Stimulated activated CD4-positive, alpha-beta T cell treated with anti-CD3 and anti-CD28 coated beads, Interleukin-12 subunit alpha, Interleukin-12 subunit beta, amount 100 ng/mL, for 24 hours (primary cell): ENCODE measurements around the gene KRTAP10-3.
"Not testable (repeated sequence)": the region's sequence is repeated elsewhere in the genome, so short reads cannot be mapped to it uniquely, and the experiment has no call there.

ENCODE experiments used
- DNase-seq, 2 experiments: peaks; one replicate each; pipeline ENCODE4 v3.0.0-alpha.2; 2020; ENCODE audit warnings: low read depth in 2 of 2

Gene KRTAP10-3

GRCh38 chr21:44558695-44559094 lies at the start of gene KRTAP10-3:
Gene KRTAP10-3 (minus strand): TSS chr21:44558795. CDS start chr21:44558715, 80 bp downstream.
- no peak for DNase-seq

- DNase-seq: no peak
Observed at GRCh38 chr21:44606495-44606894, 47.9 kb upstream of the KRTAP10-3 start.

GRCh38 chr21:44603911-44604310 lies 45.3 kb upstream of the KRTAP10-3 start:
- no peak for DNase-seq

GRCh38 chr21:44603109-44603875 lies 44.7 kb upstream of the KRTAP10-3 start:
- no peak for DNase-seq

- no peak for DNase-seq
Observed at GRCh38 chr21:44602463-44602850, 43.9 kb upstream of the KRTAP10-3 start.

GRCh38 chr21:44601596-44602462 lies 43.2 kb upstream of the KRTAP10-3 start:
- no peak for DNase-seq

GRCh38 chr21:44601091-44601490 lies 42.5 kb upstream of the KRTAP10-3 start:
- DNase-seq: not testable (repeated sequence)

- not testable (repeated sequence) for DNase-seq
Observed at GRCh38 chr21:44600118-44600978, 41.8 kb upstream of the KRTAP10-3 start, which contains the start of gene KRTAP10-7. Gene KRTAP10-7 (plus strand): TSS chr21:44600597. CDS start chr21:44600622, 25 bp downstream.

GRCh38 chr21:44599264-44600029 lies 40.9 kb upstream of the KRTAP10-3 start:
- no peak for DNase-seq

- DNase-seq: no peak
Observed at GRCh38 chr21:44598061-44598460, 39.5 kb upstream of the KRTAP10-3 start.

GRCh38 chr21:44596068-44596725 lies 37.6 kb upstream of the KRTAP10-3 start:
- no peak for DNase-seq

GRCh38 chr21:44595524-44595923 lies 36.9 kb upstream of the KRTAP10-3 start:
- no peak for DNase-seq

GRCh38 chr21:44594406-44594916 lies 35.9 kb upstream of the KRTAP10-3 start:
- DNase-seq: no peak

GRCh38 chr21:44593598-44594405 lies 35.2 kb upstream of the KRTAP10-3 start:
- DNase-seq: no peak

- DNase-seq: no peak
Observed at GRCh38 chr21:44592446-44593311, 34.1 kb upstream of the KRTAP10-3 start, which contains the start of gene KRTAP10-6. Gene KRTAP10-6 (minus strand): TSS chr21:44592505. CDS start chr21:44592484, 21 bp downstream.

- not testable (repeated sequence) for DNase-seq
Observed at GRCh38 chr21:44591801-44592130, 33.2 kb upstream of the KRTAP10-3 start.

GRCh38 chr21:44590897-44591800 lies 32.6 kb upstream of the KRTAP10-3 start:
- not testable (repeated sequence) for DNase-seq
